ENCODE data around the gene KSR1.
"Not testable (repeated sequence)": the region's sequence is repeated elsewhere in the genome, so short reads cannot be mapped to it uniquely, and the experiment has no call there.

Gene KSR1

DNA sequence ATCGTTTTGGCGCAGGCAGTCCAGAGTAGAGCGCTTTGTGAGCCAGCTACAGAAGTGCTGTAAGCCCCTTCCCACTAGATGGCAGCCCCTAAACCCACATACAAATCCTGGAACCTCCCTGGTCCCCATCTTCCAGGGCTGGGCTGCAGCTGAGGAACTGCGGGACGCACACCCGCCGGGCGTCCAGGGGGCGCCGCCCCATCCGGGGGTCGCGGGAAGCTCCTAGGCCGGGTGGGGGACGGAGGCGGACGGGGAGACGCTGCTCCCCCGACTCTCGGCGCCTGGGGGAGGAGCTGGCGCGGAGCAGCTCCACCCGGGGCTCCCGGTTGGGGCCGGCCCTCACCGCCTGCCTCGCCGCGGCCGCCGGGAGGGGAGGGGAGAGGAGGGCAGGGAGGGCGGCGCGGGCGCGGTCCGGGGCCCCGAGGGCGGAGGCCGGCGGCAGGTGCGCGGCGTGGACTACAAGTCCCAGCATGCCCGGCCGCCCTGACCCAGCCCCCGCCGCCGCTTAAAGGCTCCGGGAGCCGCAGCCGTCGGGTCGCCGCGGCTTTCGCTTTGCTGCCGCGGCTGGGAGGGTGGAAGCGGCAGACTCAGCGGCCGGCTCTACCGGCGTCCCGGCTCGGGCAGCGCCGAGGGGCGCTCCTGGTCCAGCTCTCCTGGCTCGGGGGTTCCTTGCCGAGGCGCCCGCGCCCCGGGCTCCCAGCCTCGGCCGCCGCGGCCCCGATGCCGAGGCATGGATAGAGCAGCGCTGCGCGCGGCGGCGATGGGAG is at the start of gene KSR1:
Gene KSR1 (plus strand): TSS at position 535 of the 767 bp plus-strand sequence. CDS start 196 bp downstream, at position 731.
- peak; percentile 37 for DNase-seq (ENCODE audit: low read depth)
- TF ChIP-seq, protein P1, sequence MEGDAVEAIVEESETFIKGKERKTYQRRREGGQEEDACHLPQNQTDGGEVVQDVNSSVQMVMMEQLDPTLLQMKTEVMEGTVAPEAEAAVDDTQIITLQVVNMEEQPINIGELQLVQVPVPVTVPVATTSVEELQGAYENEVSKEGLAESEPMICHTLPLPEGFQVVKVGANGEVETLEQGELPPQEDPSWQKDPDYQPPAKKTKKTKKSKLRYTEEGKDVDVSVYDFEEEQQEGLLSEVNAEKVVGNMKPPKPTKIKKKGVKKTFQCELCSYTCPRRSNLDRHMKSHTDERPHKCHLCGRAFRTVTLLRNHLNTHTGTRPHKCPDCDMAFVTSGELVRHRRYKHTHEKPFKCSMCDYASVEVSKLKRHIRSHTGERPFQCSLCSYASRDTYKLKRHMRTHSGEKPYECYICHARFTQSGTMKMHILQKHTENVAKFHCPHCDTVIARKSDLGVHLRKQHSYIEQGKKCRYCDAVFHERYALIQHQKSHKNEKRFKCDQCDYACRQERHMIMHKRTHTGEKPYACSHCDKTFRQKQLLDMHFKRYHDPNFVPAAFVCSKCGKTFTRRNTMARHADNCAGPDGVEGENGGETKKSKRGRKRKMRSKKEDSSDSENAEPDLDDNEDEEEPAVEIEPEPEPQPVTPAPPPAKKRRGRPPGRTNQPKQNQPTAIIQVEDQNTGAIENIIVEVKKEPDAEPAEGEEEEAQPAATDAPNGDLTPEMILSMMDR (conservative IDR thresholded peaks at IDR 0.05; ENCODE audit: low read depth, low read length), result peak; percentile 65
- peak within 1 kb of the TSS; percentile 61 for H3K4me3 ChIP-seq (ENCODE audit: low read length)

DNA sequence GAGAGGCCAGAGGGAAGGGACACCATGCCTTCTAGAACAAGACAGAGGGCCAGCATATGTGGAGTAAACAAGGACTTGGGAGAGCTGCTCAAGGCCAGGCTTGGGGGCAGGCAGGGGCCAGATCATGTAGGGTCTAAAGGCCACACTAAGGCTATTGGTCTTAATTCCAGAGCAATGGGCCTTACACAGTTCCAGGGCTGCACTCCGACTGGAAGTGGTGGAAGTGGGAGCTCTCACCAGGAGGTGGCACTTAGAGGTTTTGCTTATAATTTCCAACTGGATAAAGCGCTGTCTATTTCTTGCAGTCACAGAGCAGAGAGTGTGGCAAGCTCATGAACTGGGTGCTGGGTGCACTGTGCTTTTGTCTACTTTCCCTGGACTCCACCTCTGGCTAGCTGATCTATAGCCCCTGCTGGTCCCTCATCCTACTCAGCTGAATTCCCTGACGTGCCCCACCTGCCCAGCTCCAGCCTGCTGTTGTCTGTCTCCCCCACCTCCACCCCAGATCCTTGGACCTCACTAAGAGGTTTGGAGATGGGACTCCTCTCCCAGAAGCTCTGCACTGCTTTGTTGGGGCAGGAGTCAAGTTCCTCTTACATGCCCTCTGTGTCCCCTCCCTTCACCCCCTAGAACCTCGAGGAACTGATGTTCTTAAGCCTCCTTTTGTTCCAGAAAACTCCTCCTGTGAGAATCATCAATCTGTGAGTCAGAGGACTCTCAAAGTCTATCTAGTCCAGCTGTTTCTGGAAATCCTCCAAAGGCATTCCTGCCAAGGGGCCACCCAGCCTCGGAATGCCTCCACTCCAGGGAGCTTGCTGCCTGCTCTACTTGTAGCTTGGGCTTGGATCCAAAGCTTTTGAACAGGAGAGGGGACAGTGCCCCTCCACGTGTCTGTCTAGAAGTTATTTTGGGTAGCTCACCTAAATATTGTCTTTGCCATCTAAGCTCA is 48.1 kb upstream of the KSR1 start:
- no peak overlapping the region for H3K4me3 ChIP-seq (ENCODE audit: low read length)
- DNase-seq (ENCODE audit: low read depth), result no peak
- TF ChIP-seq, protein P1 (conservative IDR thresholded peaks at IDR 0.05; ENCODE audit: low read depth, low read length), result no peak

GRCh38 chr17:27408891-27409290 is 47.4 kb upstream of the KSR1 start:
- TF ChIP-seq, protein P1 (conservative IDR thresholded peaks at IDR 0.05; ENCODE audit: low read depth, low read length), result no peak
- no peak for DNase-seq (ENCODE audit: low read depth)

DNA sequence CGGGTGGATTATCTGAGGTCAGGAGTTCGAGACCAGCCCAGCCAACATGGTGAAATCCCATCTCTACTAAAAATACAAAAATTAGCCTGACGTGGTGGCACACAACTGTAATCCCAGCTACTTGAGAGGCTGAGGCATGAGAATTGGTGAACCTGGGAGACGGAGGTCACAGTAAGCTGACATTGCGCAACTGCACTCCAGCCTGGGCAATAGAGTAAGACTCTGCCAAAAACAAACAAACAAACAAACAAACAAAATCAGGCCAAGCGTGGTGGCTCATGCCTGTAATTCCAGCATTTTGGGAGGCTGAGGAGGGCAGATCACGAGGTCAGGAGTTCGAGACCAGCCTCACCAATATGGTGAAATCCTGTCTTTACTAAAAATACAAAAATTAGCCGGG is 44.1 kb upstream of the KSR1 start:
- H3K4me3 ChIP-seq (ENCODE audit: low read length), result not testable (repeated sequence)

More at GRCh38 chr17:27408891-27409290, 47.4 kb upstream of the KSR1 start:
- H3K4me3 ChIP-seq (ENCODE audit: low read length), result no peak overlapping the region

GRCh38 chr17:27413315-27413714 is 42.9 kb upstream of the KSR1 start:
- no peak overlapping the region for H3K4me3 ChIP-seq (ENCODE audit: low read length)
- TF ChIP-seq, protein P1 (conservative IDR thresholded peaks at IDR 0.05; ENCODE audit: low read depth, low read length), result no peak
- DNase-seq (ENCODE audit: low read depth), result no peak

More for the DNA sequence above, 44.1 kb upstream of the KSR1 start:
- not testable (repeated sequence) for DNase-seq (ENCODE audit: low read depth)

DNA sequence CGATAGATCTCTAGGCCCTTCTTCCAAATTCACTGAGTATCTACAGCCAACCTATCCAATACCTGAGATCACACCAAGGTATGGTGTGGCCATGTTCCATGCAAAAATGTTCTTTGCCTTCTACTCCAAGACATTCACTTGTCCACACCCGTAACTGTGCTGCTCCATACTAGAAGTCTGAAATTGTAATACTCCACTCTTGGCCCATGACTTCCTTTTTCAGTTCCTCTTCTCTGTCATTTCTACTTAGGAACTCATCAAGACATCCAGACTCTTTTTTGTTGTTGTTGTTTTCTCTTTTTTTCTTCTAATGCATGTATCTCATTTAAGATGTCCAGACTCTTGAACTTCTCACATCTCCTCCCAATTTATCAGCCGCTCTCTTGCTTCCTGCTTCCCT is 42.5 kb upstream of the KSR1 start:
- no peak for DNase-seq (ENCODE audit: low read depth)
- TF ChIP-seq, protein P1 (conservative IDR thresholded peaks at IDR 0.05; ENCODE audit: low read depth, low read length), result no peak
- H3K4me3 ChIP-seq (ENCODE audit: low read length), result no peak overlapping the region

GRCh38 chr17:27414271-27414670 is 42.0 kb upstream of the KSR1 start:
- TF ChIP-seq, protein P1 (conservative IDR thresholded peaks at IDR 0.05; ENCODE audit: low read depth, low read length), result no peak
- H3K4me3 ChIP-seq (ENCODE audit: low read length), result no peak overlapping the region
- no peak for DNase-seq (ENCODE audit: low read depth)

All from retinal pigment epithelial cell (primary cell).